HG02588 (cell line): ENCODE measurements around the gene DLST.

Experiments used
- ATAC-seq: cut with Tn5 transposase; IDR thresholded peaks from one replicate; pipeline ENCODE4 v1.9.1; 2021; ENCODE audit warnings: mild to moderate bottlenecking, moderate library complexity; ENCODE audit not compliant: unreplicated experiment

The DLST gene

GRCh38 chr14:74881431-74882102, at the start of gene DLST:
DLST (plus strand) TSS chr14:74881916; CDS start chr14:74881954, 38 bp downstream.
- peak; percentile 94 for ATAC-seq

- no peak for ATAC-seq
Measured at GRCh38 chr14:74832849-74833248, 48.9 kb upstream of the DLST start.

DNA sequence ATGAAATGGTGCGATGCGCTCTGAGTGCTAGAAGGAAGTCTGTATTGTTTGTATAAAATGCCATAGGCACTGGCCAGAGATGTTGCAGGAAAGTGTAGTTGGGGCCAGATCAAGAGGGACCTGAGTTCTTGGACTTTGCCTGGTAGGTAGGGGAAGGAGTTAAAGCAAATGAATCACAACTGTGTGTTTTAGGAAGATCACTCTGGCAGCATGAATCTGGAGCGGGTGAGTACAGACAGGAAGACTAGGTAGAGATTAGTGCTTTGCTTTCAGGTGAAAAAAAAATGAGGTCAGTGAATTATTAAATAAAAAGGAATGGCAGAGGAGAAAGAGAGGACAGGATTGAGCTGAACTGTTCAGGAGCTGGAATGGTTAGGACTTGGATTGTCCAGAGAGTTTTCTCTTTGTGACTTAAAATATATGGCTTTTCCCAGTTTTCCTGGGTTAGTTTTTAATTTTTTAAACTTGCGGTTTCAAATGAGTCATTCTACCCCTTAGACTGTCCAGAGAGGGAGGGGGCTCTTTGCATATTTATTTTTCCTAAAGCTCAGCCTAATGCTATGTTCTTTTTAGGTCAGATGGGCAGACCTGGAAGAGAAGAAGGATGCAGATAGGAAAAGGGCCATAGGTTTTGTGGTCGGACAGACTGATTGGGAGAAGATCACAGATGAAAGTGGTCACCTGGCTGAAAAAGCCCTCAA, 46.9 kb upstream of the DLST start:
- ATAC-seq: no peak

- ATAC-seq: no peak
Measured at GRCh38 chr14:74835645-74836250, 46.0 kb upstream of the DLST start.

DNA sequence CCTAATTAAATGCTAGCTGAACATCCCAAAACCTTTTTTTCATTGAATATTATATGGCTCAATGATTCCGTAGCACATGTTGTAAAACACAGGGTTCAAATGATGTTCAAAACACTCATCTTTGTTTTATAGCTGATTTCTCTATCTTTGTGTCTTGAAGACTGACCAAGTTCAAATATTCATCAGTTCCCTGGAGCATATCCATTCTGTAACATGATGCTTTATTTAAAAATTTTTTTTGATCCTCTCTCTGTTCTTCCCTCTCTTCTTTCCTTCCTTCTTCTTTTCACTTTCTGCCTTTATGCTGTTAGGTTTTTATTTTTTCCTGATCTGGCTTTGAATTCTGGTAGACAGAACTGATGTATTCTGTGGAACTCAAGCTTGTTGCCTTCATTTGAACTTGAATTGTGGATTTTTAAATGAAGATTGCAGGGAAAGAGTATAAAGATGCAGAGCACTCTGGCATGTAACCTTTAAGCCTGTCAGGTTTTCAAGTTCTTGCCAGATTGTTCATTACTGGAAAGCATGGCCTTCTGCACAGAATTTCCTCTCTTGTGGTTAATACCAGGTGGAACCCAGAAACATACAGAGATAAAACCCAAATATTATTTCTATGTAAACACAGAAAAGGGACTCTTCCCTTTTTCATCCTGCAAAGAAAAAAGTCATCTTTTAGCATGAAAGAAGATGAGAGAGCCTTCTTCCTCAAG, 45.3 kb upstream of the DLST start:
- ATAC-seq: no peak

- ATAC-seq: no peak
Measured at GRCh38 chr14:74838166-74838565, 43.5 kb upstream of the DLST start.

GRCh38 chr14:74840603-74841030, 41.1 kb upstream of the DLST start:
- no peak for ATAC-seq

DNA sequence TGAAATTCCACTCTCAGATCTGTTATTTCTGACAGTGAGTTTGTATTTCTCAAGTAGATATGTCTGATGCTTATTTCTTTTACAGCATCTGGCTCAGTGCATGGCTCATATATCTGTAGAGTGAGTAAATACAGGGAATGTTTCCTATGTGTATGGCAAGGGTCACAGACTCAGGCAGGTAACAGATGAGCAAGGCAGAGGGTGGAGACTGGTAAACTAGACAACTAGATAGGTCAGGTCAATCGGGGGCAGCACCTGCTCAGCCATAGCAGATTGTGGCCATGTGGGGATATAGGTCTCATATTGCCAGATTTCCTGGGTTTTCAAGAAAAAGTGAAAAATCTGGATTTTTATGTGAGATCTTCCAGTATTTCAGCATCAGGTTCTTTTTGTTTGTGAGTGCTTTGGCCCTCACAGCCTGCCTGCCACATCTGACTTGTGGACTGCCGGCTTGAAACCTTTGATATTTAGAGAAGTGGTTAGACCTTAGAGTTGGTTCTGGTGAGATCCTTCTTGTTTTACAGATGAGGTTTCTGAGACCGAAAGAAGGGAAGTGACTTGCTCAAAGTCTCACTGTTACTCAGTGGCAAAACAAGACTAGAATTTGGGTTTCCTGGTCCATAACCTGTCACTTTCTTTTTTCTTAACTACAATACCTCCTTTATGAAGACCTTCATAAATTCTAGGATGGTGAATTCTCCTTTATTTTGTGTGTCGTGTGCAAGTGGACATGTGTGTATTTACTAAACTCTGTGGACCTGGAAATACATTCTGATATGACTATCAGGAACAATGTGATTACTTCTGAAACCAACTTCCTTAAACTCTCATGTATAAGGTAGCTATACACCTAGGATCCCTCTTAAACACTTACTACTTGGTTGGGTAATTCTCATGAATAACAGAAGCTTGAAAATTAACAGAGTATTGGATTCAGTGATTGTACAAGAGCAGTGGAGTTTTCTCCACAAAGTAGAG, 40.2 kb upstream of the DLST start:
- ATAC-seq: peak; percentile 77

- no peak for ATAC-seq
Measured at GRCh38 chr14:74843653-74844052, 38.1 kb upstream of the DLST start.

- ATAC-seq: no peak
Measured at GRCh38 chr14:74846168-74846567, 35.5 kb upstream of the DLST start.

DNA sequence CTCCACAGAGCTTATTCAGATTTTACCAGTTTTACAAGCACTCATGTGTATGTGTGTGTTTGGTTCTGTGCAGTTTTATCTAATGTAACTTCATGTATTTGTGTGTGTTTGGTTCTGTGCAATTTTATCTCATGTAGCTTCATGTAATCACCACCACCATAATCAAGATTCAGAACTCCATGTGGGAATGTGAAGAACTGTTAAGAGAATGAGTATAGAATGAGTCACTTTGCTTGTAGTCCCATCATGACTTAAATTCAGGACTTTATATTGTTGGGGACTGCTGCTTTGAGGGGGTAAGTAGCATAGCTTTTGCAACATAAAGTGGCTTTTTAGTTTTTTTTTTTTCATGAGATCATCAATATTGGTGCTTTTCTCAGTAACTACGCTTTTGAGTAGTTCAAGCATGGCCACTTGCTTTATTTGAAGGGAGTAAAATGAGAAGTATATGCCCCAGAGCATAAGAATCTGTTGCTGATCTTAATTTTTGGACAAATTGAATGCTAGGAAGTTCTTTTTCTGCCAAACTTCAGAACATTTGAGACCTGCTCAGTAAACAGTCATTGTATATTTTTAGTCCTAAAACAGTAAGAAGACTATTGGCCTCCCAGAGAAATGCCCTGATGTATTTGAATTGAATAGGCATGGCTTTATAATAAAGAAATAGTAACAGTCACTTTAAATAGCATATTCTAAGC, 34.6 kb upstream of the DLST start:
- ATAC-seq: no peak

GRCh38 chr14:74848768-74849167, 32.9 kb upstream of the DLST start:
- no peak for ATAC-seq

DNA sequence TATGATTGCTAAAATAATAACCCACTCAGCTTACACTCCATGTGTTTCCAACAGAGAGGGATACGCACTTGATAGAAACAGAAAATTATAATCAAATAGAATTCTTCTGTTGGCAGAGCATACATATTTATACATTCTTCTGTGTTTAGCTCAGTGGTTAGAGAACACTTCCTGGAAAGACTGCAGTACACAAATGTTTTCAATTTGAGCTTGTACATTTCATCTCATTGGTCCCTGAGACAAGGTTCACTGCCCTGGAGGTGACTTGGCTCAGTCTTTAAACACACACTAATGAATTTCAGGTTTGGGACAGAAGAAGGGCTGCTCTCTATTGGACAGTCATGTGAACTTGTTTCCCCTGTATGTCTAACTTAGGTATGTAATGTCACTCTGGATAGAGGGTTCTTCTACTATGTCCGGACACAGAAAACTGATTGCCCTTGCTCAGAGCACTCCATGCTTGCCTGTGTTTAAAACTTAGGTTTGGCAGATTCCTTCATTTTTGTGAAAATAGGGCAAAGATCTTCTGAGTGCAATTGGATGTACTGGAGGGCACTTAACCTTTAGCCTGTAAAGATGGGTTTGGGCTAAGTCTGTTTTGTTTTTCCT, 28.7 kb upstream of the DLST start:
- ATAC-seq: no peak

GRCh38 chr14:74853581-74853980, 28.1 kb upstream of the DLST start:
- ATAC-seq: no peak

DNA sequence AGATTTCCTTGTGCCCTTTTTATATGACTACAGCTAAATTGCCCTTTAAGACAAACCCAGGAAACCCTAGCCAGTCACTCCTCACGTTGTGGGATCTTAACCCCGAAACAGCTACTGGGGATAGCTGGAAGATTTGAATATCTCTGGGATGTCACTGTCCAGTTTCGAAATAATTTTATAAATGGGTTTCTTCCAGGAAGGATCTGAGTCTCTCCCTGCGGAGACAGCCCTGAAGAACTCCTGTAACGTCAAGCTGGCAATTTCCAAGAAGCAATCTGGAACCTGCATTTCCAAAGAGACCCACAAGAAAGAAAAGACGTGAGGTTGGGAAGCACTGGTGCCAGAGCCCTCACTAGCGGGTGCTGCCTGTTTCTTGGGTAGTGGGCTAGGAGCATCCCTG, 26.7 kb upstream of the DLST start:
- ATAC-seq: no peak

DNA sequence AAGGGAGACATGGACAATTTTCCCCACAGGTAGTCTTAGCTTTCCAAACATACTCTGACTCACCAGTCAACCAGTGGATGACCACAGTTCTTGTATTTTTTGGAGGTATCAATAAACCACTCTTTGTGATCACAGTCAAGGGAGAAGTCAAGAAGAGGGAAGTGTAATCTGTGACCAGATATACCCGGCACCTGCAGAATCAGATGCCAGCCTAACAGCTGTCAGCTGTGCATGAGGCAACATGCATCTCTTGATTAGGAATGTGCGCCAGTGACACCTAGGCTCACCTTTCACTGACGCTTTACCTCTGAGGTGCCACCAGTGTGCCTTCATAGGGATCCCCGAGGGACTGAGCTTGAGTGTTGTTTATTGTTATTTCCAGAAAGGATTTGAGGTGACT, 25.8 kb upstream of the DLST start:
- no peak for ATAC-seq

- ATAC-seq: no peak
Measured at GRCh38 chr14:74856366-74856765, 25.4 kb upstream of the DLST start.

DNA sequence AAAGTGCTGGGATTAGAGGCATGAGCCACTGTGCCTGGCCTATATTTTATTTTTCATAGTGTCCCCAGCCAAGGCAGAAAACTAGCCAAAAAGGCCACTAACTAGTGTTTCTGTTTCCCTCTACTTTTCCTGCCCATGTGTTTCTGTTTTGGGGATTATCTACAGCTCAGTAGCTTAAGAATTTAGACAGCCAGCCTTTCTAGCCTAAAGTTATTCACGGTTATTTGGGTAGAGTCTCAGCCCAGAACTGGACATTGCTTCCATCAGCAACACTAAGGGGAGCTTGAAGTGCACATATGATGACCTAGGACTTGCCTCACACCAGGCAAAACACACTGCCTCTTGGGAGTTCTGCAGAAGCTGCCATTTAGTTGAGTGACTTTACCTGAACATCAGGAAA, 23.7 kb upstream of the DLST start:
- ATAC-seq: no peak

DNA sequence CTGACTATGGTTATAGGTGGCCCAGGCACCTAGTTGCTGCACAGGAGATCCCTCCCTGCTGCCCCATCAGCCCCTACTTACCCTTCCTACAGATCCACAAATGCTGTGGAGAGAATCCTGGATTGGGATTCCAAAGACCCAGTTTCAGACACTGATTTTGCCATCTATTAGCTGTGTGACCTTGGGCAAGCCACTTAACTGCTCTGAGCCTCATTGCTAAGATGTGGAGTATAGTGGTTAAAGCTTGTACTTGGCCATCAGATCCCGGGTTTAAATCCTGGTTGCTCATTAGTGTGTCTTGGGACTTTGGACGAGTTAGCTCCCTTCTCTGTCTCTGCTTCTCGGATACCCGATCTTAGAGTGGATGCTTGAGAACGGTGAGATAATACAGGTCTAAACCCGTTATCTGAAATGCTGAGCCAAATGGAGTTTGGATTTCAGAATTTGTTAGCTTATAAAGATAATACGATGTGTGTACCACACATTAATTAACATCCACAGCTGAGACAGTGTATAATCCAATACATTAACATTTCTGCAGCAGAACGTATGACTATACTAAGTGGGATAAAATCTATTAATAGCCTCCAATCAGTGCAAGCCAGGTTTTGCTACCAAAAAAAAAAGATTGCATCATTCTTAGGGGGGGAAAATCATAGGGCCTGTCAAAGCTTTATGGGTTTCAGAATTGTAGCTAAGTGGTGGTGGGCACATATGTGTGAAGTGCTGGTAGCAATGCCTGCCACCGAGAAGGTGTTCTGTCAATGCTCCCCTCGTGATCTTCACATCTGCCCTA, 21.8 kb upstream of the DLST start:
- no peak for ATAC-seq
